ENCODE results near the gene CDC25B. TPM values are rescaled to one million over a fixed set of nuclear protein-coding genes. Genes with fewer than 3 reads are reported as not detected.

Gene CDC25B
- 20.6 and 23.5 TPM in 2 replicates for total RNA-seq

DNA sequence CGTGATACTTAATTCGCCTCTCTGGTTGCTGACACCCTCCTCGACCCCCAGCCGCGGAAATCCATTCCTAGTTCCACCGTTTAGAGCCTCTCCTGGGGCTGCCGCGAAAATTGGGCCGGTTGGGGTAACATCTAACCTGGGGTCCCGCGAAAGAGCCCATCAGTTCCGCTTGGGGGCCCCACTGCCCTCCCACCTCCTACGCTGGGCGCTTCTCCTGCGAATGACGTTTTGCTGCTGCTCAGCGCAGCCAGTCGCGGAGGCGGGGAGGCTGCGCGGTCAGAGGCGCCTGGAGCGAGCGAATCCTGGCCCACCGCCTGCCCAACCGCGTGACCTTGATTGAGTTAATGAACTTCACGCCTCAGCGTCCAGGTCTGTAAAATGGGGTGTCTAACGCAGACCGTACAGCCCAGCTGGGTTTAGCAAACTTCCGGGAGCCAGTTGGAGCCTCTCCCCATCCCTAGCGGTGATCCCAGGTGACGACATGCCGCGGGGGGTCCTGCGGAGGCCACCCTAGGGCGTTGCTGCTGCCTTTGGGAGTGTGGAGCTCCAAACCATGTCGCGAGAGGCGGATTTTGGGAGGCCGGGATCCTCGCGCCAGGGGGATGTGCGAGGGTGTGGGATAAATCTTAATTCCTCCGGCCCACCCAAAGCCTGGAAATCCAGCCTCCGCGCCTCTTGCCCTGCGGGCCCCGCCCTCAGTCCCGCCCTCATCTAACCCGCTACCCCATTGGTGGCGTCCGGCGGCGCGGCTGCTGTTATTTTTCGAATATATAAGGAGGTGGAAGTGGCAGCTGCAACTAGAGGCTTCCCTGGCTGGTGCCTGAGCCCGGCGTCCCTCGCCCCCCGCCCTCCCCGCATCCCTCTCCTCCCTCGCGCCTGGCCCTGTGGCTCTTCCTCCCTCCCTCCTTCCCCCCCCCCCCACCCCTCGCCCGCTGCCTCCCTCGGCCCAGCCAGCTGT lies at the start of gene CDC25B:
CDC25B (plus strand) TSS at position 800 of the 958 bp plus-strand sequence. CDS start 222 bp downstream, outside the sequence.
- TF ChIP-seq, protein P1, sequence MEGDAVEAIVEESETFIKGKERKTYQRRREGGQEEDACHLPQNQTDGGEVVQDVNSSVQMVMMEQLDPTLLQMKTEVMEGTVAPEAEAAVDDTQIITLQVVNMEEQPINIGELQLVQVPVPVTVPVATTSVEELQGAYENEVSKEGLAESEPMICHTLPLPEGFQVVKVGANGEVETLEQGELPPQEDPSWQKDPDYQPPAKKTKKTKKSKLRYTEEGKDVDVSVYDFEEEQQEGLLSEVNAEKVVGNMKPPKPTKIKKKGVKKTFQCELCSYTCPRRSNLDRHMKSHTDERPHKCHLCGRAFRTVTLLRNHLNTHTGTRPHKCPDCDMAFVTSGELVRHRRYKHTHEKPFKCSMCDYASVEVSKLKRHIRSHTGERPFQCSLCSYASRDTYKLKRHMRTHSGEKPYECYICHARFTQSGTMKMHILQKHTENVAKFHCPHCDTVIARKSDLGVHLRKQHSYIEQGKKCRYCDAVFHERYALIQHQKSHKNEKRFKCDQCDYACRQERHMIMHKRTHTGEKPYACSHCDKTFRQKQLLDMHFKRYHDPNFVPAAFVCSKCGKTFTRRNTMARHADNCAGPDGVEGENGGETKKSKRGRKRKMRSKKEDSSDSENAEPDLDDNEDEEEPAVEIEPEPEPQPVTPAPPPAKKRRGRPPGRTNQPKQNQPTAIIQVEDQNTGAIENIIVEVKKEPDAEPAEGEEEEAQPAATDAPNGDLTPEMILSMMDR (IDR thresholded peaks at IDR 0.05; ENCODE audit: extremely low read depth, low read depth, low read length), result peak; percentile 23
- Histone ChIP-seq H3K4me2 (ENCODE audit: insufficient read depth, low read length) (peak within 1 kb of the TSS; percentile 89), H2AFZ (ENCODE audit: low read length) (peak within 1 kb of the TSS; percentile 98), H3K79me2 (ENCODE audit: insufficient read depth, low read length) (peaks cover 47% of the 10 kb centered on the region), H3K27me3 (ENCODE audit: insufficient read depth, low read length) (no peaks in the 10 kb centered on the region), H3K36me3 (ENCODE audit: insufficient read depth, low read length) (peaks cover 27% of the 10 kb centered on the region), H4K20me1 (ENCODE audit: insufficient read depth, low read length) (peaks cover 10% of the 10 kb centered on the region), H3K27ac (ENCODE audit: low read depth, low read length) (peak within 1 kb of the TSS; percentile 96), H3K4me3 (ENCODE audit: insufficient read depth, low read length) (peak within 1 kb of the TSS; percentile 90), H3K9me3 (ENCODE audit: low read depth, low read length) (no peaks in the 10 kb centered on the region), H3K4me1 (ENCODE audit: insufficient read depth, low read length) (peaks cover 27% of the 10 kb centered on the region)
- DNase-seq (ENCODE audit: insufficient read length, low spot score, missing footprints), result peak; percentile 99

DNA sequence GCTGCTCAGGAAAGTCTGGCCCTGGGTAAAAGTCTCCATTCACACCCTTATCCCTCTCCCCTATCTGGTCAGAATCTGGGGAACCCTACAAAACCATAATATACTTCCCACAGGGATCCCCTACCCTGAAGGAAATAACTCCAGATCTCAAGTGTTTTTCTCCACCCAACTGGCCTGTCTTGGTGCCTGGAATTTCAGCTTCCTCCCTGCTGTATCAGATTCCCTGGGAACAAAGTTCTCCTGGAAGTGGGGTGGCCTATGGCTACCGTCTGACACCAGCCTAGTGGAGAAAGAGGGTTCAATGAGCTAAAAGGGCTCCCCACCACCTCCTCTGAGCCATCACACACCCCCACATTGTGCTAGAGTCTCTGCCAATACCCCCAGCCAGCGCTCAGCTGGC lies 48.6 kb upstream of the CDC25B start:
- TF ChIP-seq, protein P1 (IDR thresholded peaks at IDR 0.05; ENCODE audit: extremely low read depth, low read depth, low read length), result no peak
- H3K4me3 ChIP-seq (ENCODE audit: insufficient read depth, low read length), result no peak overlapping the region
- H3K36me3 ChIP-seq (ENCODE audit: insufficient read depth, low read length), result no peaks in the 10 kb centered on the region
- DNase-seq (ENCODE audit: insufficient read length, low spot score, missing footprints), result peak; percentile 90
- no peaks in the 10 kb centered on the region for H3K79me2 ChIP-seq (ENCODE audit: insufficient read depth, low read length)
- no peaks in the 10 kb centered on the region for H3K27me3 ChIP-seq (ENCODE audit: insufficient read depth, low read length)
- no peak overlapping the region for H2AFZ ChIP-seq (ENCODE audit: low read length)
- no peak overlapping the region for H3K27ac ChIP-seq (ENCODE audit: low read depth, low read length)
- H3K9me3 ChIP-seq (ENCODE audit: low read depth, low read length), result no peaks in the 10 kb centered on the region
- no peak overlapping the region for H3K4me2 ChIP-seq (ENCODE audit: insufficient read depth, low read length)
- H4K20me1 ChIP-seq (ENCODE audit: insufficient read depth, low read length), result no peaks in the 10 kb centered on the region
- H3K4me1 ChIP-seq (ENCODE audit: insufficient read depth, low read length), result no peaks in the 10 kb centered on the region

DNA sequence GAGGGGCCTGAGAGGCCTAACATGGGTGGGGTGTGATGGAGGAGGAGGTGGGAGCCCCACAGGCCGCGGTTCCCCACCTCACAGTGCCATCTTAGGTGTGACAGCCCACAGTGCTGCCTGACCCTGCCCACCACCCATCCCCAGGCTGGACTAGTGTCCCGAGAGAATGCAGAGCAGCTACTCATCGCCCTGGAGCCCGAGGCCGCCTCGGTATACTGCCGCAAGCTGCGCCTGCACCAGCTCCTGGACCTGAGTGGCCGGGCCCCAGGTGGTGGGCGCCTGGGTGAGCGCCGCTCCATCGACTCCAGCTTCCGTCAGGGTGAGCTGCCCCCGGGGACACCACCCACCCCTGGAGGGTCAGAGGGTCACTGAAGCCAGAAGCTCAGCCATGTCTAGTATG lies 48.0 kb upstream of the CDC25B start:
- no peaks in the 10 kb centered on the region for H4K20me1 ChIP-seq (ENCODE audit: insufficient read depth, low read length)
- no peaks in the 10 kb centered on the region for H3K4me1 ChIP-seq (ENCODE audit: insufficient read depth, low read length)
- no peaks in the 10 kb centered on the region for H3K27me3 ChIP-seq (ENCODE audit: insufficient read depth, low read length)
- no peak overlapping the region for H3K27ac ChIP-seq (ENCODE audit: low read depth, low read length)
- no peaks in the 10 kb centered on the region for H3K79me2 ChIP-seq (ENCODE audit: insufficient read depth, low read length)
- no peaks in the 10 kb centered on the region for H3K9me3 ChIP-seq (ENCODE audit: low read depth, low read length)
- no peaks in the 10 kb centered on the region for H3K36me3 ChIP-seq (ENCODE audit: insufficient read depth, low read length)
- H3K4me2 ChIP-seq (ENCODE audit: insufficient read depth, low read length), result no peak overlapping the region
- no peak overlapping the region for H2AFZ ChIP-seq (ENCODE audit: low read length)
- TF ChIP-seq, protein P1 (IDR thresholded peaks at IDR 0.05; ENCODE audit: extremely low read depth, low read depth, low read length), result no peak
- peak; percentile 73 for DNase-seq (ENCODE audit: insufficient read length, low spot score, missing footprints)
- H3K4me3 ChIP-seq (ENCODE audit: insufficient read depth, low read length), result no peak overlapping the region

DNA sequence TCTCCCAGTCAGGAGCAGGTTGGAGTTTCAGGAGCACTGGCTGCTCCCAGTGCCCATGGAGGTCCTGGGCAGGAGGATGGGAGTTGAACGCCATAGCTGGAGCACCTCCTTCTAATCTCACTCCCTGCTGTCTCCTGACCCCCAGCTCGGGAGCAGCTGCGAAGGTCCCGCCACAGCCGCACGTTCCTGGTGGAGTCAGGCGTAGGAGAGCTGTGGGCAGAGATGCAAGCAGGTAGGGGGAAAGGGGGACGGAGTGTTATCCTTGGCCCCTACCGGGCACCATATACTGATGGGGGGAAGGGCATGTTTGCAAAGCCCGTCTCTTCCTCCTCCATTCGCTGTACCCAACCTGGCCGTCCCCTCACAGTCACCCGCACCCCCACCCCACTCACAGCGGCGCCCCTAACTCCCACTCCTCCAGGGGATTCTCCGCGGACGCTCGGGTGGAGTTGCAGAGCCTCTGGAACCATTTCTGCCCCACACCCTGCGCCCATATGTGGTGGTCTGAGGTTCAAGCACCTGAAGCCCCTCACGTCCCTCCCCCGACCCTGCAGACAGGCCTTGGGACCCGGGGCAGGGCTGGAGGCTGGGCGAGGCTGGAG lies 46.9 kb upstream of the CDC25B start:
- no peaks in the 10 kb centered on the region for H3K36me3 ChIP-seq (ENCODE audit: insufficient read depth, low read length)
- no peak overlapping the region for H3K4me3 ChIP-seq (ENCODE audit: insufficient read depth, low read length)
- no peaks in the 10 kb centered on the region for H3K79me2 ChIP-seq (ENCODE audit: insufficient read depth, low read length)
- TF ChIP-seq, protein P1 (IDR thresholded peaks at IDR 0.05; ENCODE audit: extremely low read depth, low read depth, low read length), result no peak
- no peaks in the 10 kb centered on the region for H3K27me3 ChIP-seq (ENCODE audit: insufficient read depth, low read length)
- no peaks in the 10 kb centered on the region for H3K9me3 ChIP-seq (ENCODE audit: low read depth, low read length)
- H3K4me2 ChIP-seq (ENCODE audit: insufficient read depth, low read length), result no peak overlapping the region
- no peaks in the 10 kb centered on the region for H3K4me1 ChIP-seq (ENCODE audit: insufficient read depth, low read length)
- no peak overlapping the region for H3K27ac ChIP-seq (ENCODE audit: low read depth, low read length)
- no peak overlapping the region for H2AFZ ChIP-seq (ENCODE audit: low read length)
- DNase-seq (ENCODE audit: insufficient read length, low spot score, missing footprints), result peak; percentile 41
- H4K20me1 ChIP-seq (ENCODE audit: insufficient read depth, low read length), result no peaks in the 10 kb centered on the region

Measured in osteoblast (primary cell).